HG03095 (cell line): ENCODE results near the gene ITIH1.

Experiments
- ATAC-seq: cut with Tn5 transposase; IDR thresholded peaks from one replicate; pipeline ENCODE4 v1.9.1; 2021; ENCODE audit warnings: moderate library complexity; ENCODE audit not compliant: unreplicated experiment

The ITIH1 gene

GRCh38 chr3:52790337-52790736 lies 12.9 kb downstream of the ITIH1 start:
- ATAC-seq = no peak

DNA sequence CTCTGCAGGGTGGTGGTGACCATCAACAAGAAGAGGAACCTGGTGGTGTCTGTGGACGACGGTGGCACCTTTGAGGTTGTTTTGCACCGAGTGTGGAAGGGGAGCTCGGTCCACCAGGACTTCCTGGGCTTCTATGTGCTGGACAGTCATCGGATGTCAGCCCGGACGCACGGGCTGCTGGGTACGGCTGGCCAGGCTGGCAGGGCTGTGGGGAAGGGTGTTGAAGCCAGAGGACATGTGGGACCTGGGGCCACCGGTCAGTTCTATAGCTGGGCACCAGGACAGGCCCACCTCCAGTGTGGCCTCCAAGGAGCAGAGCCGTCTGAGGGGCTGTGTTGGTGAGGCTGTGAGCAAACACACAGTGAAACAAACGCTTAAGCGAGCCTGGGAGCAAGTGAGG lies 13.3 kb downstream of the ITIH1 start:
- no peak for ATAC-seq

GRCh38 chr3:52791366-52791765 lies 14.0 kb downstream of the ITIH1 start:
- no peak for ATAC-seq

DNA sequence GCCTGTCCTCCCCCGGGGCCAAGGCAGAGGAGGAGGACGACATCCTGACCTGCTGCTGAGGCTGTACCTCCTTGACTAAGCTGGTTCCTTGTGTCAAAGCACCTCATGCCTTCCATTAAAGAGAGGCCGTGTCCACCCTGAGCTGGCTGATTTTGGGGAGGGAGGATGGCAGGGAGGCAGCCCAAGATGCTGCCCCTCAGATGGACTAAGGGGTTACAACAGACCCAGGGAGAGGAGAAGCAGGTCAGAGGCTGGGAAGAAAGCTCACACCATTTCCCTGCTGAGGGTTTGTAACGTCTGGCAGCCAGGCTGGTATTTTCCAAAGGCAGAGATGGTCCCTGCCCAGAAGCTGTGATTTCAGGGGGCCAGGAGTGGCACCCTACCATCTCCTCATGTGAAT lies 14.5 kb downstream of the ITIH1 start:
- no peak for ATAC-seq

DNA sequence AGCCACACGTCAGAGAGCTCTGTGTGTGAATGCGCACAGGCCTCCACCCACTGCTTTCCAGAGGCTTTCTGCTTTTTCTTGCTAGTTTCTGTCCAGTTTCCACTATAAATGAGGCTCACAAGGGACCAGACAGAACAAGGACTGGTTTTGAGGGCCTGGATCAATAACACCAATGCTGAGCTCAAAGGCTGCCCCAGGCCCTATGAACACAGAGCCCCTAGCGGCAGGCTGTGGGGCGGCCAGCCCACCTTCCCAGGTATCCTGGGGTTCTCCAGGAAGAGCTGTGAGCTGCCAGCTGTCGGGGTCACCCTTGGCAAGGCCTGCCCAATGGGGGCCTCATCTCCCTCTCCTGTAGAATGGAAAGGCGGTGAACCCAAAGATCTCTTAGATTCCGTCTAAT lies 15.0 kb downstream of the ITIH1 start:
- ATAC-seq = no peak

DNA sequence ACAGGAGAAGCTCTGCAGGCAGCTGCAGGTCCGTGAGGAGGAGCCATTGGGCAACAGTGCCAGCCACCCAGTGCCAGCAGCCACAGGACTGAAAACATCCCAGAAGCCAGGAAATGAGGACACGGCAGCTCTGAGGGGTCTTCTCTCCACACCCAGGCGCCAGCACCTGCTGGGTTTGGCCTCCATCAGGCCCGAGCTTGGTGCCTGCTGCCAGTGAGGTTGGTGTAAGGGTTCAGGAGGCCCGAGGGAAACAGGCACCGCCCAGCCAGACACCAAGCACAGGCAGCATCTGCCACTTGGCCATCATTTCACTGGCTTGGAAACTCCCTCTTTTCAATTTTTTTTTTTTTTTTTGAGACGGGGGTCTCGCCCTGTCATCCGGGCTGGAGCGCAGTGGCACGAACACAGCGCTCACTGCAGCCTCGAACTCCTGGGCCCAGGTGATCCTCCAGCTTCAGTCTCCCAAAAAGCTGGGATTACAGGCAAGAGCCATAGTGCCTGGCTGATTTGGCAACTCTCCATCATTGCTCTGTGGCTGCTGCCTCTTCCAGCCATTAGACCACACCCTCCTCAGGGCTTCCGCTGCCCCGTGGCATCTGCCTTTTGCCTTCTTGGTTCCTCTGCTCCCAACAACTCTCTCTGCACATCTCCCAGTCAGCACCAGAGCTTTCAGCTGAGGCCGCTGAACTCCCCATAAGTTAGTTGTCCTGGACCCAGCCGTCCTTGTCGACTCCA lies 15.7 kb downstream of the ITIH1 start:
- ATAC-seq = no peak

DNA sequence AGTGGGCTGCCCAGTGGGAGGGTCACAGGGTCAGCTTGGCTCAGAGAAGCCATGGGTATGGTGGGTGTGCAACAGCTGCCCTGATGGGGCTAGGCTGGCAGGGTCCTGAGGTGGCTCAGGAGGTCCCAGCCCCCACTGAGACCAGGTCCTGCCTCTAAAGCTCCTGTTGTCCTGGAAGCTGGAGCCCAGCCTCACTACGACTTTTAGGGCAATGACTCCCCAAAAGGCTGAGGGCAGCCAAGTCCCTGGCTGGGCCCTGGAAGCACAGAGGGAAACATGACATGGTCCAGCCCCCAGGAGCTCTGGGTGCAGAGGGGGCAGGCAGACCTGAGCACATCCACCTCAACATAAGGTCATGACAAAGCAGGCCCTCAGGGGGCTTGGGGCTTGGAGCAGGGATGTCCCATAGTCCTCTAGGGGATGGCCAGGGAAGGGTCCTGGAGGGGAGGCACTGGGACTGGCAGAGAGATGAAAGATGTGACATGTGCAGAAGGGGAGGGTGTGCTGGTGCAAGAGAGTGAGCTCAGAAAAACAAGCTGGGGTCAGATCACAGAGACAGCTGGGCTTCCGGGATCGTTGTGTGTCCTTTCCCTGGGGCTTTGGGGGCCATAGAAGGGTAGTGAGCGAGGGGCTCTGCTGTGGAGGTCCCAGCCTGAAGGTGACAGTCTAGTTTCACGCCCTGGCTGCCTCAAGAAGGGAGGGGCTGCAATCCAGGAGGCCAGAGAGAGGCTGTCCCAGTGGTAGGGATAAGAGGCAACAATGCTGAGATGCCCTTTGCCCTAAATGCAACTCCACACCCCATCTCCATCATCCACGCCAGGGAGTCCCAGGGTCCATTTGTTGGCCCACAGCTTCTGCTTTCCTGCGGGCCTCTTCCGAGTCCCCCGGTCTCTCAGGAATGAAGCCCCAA lies 16.6 kb downstream of the ITIH1 start:
- no peak for ATAC-seq

DNA sequence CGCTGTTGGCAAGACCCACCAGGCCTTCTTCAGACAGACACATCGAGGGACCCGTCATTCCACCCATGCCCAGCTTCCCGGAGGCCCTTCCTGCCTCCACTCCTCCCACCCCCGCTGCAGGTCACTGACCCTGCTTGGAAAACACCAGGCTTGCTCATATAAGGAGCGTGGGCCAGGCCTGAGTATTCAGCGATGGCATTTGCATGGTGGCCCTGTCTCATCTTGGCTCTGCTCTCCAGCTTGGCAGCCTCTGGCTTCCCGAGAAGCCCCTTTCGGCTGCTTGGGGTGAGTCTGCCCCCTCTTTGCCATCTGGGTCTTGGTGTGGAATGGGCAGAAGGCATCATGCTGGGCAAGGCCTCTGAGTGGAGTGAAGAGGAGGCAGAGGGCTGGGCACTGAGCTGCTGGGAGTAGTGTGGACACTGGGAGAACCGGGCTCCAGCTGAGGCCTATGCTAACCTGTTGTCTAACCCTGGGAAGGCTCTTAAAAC lies 17.3 kb downstream of the ITIH1 start, which contains the start of gene ITIH3:
ITIH3 (plus strand) TSS at position 185 of the 488 bp plus-strand sequence; CDS start at position 193, 8 bp downstream.
- ATAC-seq = no peak

- no peak for ATAC-seq
These were observed 18.0 kb downstream of the ITIH1 start for GRCh38 chr3:52795298-52795900.

DNA sequence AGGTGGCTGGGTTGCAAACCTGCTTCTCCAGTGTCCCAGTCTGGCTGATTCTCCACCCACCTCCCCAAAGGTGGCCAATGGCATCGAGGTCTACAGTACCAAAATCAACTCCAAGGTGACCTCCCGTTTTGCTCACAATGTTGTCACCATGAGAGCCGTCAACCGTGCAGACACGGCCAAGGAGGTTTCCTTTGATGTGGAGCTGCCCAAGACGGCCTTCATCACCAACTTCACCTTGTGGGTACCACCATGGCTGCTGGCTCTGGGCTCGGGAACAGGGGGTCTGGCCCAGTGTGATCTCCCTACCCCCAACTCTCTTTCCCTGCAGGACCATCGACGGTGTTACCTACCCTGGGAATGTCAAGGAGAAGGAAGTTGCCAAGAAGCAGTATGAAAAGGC lies 19.0 kb downstream of the ITIH1 start:
- no peak for ATAC-seq

GRCh38 chr3:52798376-52798977 lies 21.1 kb downstream of the ITIH1 start:
- no peak for ATAC-seq

- no peak for ATAC-seq
These were observed 21.6 kb downstream of the ITIH1 start for GRCh38 chr3:52798978-52799476.

DNA sequence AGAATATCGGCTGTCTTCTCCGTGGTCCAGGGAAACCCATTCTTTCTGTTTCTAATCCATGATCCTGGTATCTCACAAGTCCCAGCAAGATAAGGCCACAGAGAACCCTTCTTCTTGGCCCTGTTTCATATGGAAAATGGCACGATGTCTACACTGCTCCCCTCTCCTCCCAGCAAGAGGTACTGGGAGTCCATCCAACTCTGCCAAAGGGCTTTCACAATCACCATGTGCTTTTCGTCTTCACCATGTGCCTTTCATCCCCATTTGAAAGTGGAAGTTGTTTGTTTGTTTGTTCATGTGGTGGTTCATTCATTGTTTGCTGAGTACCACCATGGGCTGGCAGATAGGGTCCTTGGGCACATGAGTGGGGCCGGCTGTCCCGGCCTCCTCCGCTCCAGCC lies 22.7 kb downstream of the ITIH1 start:
- ATAC-seq = no peak

DNA sequence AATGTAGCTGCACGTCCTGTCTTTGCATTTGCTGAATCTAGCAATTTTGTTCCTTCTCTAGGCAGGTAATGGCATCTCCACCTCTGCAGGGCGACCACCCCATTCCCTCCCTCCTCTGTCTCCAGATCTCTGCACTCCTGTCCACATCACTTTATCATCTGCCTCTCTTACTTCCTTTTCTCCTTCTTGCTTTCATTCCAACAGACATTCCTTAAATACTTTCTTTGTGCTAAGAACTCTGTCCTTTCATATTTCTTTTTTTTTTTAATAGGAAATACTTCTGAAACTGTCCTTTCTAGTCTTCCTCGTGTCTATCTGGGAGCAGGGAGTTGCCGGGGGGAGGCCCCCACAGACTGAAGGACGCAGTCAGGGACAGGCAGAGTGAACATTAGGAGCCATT lies 24.4 kb downstream of the ITIH1 start:
- no peak for ATAC-seq

GRCh38 chr3:52805270-52806039 lies 28.1 kb downstream of the ITIH1 start:
- no peak for ATAC-seq

GRCh38 chr3:52809149-52809548 lies 31.8 kb downstream of the ITIH1 start:
- no peak for ATAC-seq

DNA sequence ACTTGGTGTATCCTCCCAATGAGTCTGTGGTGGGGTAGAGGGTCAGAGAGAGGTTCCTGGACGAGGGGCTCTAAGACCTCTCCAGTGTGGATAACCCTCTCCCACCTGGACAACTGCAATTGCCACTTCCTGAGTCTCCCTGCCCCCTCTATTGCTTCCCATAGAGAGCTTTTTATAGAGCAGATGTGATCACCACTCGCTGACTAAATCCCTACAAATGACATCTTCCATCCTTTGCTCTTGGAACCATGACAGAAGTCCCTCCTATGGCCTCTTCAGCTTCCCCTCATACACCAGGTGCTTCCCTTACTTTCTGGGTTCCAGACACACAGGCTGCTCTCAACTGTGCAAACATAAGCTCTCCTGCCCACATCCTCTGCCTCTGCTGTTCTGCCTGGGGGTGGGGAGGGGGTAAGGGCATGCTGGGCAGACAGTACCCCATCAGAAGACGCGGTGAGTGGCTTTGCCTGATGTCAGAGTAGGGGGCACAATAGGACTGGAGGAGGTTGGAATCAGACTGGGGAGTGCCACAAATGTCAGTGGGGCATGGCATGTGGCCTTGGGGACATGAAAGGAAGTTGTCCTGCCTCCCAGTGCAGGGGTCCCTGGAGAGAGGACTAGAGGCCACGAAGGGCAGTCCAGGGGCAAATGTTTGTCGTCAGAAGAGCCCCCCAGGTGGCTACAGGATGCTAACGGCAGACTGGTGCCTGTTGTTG lies 32.4 kb downstream of the ITIH1 start:
- ATAC-seq = no peak

DNA sequence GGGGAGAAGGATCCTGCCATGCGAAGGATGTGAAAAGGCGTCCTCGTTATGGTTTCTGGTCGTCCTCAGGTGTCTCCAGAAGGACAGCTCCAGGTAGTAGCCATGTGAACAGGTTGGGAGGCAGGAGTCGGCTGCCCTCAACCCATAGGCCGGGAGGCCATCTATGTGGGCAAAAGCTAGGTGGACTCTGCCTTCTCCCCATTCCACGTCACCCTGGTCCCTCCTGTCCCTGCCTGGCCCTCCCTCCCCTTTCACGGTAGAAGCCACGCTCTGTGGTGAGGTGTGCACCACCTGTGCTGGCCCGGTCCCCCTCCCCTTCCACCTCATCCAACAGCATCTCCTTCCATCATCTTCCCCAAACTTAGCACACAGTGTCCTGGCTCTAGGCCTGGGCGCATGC lies 33.5 kb downstream of the ITIH1 start:
- no peak for ATAC-seq

DNA sequence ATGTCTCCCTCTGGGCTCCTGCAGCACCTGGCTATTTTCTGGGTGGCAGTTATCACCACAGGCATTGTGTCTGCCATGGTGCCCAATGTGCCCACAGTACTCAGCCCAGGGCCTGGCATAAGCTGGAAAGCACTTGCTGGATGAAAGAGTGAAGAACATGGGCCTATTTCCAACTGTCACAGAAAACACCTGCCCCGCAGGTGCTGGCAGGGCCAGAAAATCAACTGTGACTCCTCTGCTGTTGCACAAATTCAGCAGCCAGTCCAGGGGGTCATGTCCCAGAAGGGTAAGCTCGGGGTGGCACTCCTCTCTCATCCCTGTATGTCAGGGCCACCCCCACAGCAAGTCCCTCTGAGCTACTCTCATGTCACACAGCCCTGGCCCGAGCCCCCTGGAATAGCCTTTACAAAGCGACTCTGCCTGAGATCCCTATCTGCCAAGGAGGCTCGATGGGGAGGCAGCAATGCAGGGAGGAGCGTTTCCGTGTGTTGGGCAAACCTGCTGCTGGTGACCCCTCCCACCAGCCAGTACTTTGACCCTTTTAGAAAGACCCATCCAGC lies 34.1 kb downstream of the ITIH1 start:
- ATAC-seq = no peak
